ENCODE measurements around the gene PCSK2.

PCSK2 gene

DNA sequence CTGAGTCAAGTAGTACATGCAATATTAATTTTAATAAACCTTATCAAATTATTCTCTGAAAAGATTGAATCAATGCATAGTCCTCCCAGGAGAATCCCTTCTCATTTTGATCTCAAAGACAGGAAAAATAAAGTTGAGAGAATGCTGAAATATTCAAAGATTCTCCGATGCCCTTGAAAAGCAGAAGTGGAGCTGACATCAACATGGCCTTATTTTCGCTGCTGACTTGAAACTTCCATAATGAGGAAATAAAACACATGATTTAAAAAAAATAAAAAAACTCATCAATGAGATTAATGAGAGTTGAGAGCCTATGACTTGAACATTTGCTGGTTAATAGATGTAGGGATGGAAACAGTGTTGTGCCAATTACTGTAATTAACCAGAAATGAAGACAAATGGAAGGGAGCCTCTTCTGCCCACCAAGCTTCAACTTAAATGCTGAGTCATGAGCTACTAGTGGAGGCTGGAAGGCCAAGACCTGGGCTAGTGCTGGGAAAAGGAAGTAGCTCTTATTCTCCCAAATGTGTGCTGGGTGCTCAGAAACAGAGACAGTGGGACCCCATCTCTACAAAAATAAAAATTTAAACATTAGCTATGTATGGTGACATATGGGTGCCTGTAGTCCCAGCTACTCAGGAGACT is 164.4 kb downstream of the PCSK2 start:
- no peaks in the 10 kb centered on the region for H3K9me3 Mint-ChIP-seq
- no peak overlapping the region for H3K4me3 Mint-ChIP-seq
- peaks cover 5% of the 10 kb centered on the region for H3K27me3 Mint-ChIP-seq
- no peaks in the 10 kb centered on the region for H3K36me3 Mint-ChIP-seq
- H3K4me1 Mint-ChIP-seq, result no peaks in the 10 kb centered on the region
- no peak overlapping the region for H3K27ac Mint-ChIP-seq

DNA sequence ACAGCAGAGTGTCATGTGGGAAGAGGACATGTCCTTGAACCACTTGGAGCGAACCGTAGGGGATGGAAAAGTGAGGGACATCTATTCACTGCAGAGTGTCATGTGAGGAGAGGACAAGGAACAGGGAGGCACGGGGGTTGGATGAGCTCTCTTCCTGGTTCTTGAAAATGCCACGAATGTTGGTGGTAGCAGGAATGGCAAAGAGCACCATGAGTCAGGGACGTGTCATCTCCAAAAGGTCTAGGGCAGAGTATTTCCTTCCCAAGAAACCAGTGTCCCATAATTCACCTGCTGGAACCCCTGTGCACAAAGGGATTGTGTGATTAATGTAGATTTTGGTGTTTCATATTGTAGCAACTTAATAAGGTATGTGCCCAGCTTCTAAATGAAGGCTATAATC is 167.6 kb downstream of the PCSK2 start:
- no peak overlapping the region for H3K27ac Mint-ChIP-seq

DNA sequence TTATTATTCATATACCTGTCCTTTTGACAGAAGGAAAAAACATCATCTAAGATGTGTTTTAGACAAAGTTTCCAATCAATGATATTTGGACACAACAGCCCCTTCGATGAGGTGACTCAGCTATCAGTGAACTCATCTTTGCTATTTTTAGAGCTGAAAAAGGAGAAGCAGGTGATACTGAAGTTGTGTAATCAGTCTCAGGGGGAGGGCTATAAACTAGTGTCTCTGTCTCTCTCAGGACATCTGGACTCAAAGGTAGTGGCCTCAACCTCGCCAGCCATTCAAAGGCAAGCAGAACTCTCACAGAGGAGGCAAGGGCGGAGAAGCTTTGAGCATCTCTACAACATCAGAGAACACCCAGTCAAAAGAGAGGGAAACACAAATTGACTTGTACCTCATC is 168.9 kb downstream of the PCSK2 start:
- H3K9me3 Mint-ChIP-seq, result no peaks in the 10 kb centered on the region
- H3K4me3 Mint-ChIP-seq, result no peak overlapping the region
- no peak overlapping the region for H3K27ac Mint-ChIP-seq
- no peaks in the 10 kb centered on the region for H3K36me3 Mint-ChIP-seq
- H3K27me3 Mint-ChIP-seq, result peaks cover 6% of the 10 kb centered on the region
- no peaks in the 10 kb centered on the region for H3K4me1 Mint-ChIP-seq

More for the DNA sequence above, 167.6 kb downstream of the PCSK2 start:
- Mint-ChIP-seq H3K36me3 (no peaks in the 10 kb centered on the region), H3K9me3 (no peaks in the 10 kb centered on the region), H3K4me3 (no peak overlapping the region), H3K27me3 (peaks cover 7% of the 10 kb centered on the region), H3K4me1 (no peaks in the 10 kb centered on the region)

DNA sequence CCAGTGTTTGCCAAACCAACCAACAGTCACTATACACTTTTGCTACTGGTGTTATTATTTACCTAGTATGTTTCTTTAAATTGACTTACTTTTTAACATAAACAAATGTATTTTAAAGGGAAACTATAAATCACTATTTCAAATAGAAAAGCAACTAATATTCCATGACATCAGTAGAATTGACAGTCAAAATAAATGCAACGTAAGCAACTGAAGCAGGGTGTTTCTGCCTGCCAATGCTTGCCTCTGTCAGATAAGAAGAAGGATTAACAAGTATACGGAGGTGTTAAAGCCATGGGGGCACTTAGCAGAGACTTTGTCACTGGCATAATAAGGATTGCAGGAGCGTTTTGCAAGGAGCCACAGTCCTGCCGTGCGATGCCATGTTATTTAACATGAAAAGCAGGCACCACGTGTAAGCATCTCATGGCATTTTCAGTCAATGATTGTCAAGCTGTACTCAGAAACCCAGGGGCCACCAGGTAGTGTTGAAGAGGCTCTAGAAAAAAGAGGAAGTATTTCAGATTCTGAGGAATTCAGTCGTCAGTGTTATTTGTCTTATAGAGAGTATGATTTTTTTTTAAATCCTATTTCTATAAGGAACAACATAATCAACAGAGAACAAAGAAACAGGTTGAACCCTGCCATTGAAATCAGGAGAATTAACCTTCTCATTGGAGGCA is 172.6 kb downstream of the PCSK2 start:
- Mint-ChIP-seq H3K4me1 (no peaks in the 10 kb centered on the region), H3K27ac (no peak overlapping the region), H3K9me3 (no peaks in the 10 kb centered on the region), H3K36me3 (no peaks in the 10 kb centered on the region), H3K27me3 (peaks cover 7% of the 10 kb centered on the region), H3K4me3 (no peak overlapping the region)

DNA sequence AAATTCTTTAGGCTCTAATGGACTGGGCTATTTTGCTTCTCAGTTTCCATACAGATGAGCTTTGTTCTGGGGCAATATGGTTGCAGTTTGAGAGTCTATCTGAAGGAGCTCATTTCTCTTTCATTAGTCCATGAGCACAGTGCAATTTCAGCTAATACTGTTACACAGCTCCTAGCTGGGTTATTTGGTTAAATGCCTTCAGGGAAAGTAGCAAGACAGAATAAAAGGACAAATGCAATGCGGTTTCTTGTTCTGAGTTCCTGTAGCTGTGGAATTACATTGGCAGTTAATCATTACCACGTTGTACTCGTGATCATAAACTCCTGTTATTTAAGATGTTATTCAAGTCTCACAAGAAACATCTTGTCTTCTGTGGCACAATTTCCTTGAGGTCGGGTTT is 176.6 kb downstream of the PCSK2 start:
- no peaks in the 10 kb centered on the region for H3K9me3 Mint-ChIP-seq
- H3K4me1 Mint-ChIP-seq, result no peaks in the 10 kb centered on the region
- H3K36me3 Mint-ChIP-seq, result no peaks in the 10 kb centered on the region
- peaks cover 7% of the 10 kb centered on the region for H3K27me3 Mint-ChIP-seq
- no peak overlapping the region for H3K4me3 Mint-ChIP-seq
- no peak overlapping the region for H3K27ac Mint-ChIP-seq

DNA sequence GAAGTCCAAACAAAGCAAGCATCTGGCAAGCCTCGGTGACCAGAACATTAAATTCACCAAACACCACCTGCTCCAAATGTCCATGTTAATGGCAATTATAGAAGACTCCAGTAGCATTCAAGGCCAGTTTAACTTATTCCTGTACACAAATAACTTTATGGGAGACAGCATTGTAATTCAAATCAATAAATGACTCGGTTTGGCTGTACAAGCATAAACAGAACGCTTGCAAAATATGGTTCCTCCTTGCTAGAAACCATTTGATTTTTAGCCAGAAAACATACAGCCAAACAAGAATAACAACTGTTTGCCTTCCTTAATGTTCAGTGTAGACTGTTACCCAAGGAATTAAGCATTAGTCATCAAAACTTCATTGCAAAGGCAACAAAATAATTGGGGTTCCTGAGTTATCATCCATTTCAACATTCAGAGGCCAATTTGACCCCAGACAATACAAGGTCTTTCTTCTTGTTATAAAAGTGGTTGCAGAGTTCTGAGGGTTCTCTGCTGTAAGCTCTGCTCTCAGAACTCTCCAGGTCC is 179.3 kb downstream of the PCSK2 start:
- no peak overlapping the region for H3K27ac Mint-ChIP-seq
- no peaks in the 10 kb centered on the region for H3K36me3 Mint-ChIP-seq
- H3K4me1 Mint-ChIP-seq, result no peaks in the 10 kb centered on the region
- peaks cover 9% of the 10 kb centered on the region for H3K27me3 Mint-ChIP-seq
- H3K9me3 Mint-ChIP-seq, result no peaks in the 10 kb centered on the region
- H3K4me3 Mint-ChIP-seq, result no peak overlapping the region

DNA sequence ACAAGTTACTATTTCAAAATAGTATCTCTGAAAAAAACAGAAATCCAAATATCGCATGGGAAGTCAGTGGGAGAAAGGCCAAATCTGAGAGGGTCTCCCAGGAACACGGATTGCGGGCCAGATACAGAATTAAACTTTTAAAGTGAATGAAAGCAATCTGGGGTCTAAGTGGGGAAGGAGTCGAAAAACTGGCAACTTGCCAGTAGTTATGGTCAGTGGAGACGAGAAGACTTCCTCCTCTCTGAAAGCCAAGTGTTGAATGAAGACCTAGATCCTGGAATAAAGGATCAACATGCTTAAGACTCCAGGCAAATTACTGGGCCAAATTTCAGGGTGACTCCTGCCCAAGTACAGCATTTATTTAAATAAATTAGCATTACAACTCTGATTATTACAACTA is 180.7 kb downstream of the PCSK2 start:
- Mint-ChIP-seq H3K27ac (no peak overlapping the region), H3K27me3 (peaks cover 13% of the 10 kb centered on the region), H3K4me1 (no peaks in the 10 kb centered on the region), H3K9me3 (peaks cover 6% of the 10 kb centered on the region), H3K4me3 (no peak overlapping the region), H3K36me3 (no peaks in the 10 kb centered on the region)

DNA sequence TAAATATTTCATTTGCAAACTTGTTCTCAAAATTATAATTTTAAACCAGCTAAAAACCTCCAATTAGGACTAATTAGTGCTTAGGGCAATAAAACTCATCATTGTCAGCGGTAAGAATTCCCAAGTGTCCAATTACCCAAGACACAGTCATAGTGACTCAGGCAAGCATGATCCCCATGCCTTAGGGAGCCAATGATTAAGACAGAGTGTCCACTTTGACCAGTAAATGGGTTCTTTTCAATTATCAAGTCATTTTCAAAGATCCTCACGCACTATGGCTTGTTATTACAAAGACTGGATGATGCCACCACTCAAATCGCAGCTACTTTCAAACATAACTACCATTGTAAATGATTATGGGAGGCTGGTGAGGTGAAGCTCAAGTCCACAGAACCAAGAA is 190.4 kb downstream of the PCSK2 start:
- H3K27ac Mint-ChIP-seq, result no peak overlapping the region

DNA sequence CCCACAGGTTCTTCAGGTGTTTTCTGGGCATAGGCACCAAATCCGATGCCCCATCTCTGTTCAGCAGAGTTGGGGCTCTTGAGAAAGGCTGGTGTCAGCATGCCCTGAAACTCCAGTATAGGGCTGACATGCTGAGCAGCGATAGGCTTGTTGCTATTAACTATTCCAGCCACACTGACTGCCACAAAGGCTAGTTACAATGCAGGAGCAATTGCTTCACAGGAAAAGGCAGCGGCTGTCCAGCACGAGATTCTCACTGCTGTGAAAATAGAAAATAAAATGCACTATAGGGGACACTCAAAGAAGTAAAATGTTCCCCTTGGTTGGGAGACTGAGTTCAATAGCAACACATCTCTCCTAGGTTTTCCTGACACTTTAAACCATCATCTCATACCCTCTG is 191.9 kb downstream of the PCSK2 start:
- H3K9me3 Mint-ChIP-seq, result peaks cover 4% of the 10 kb centered on the region
- H3K27me3 Mint-ChIP-seq, result peaks cover 17% of the 10 kb centered on the region
- no peaks in the 10 kb centered on the region for H3K4me1 Mint-ChIP-seq
- no peak overlapping the region for H3K4me3 Mint-ChIP-seq
- H3K27ac Mint-ChIP-seq, result no peak overlapping the region
- H3K36me3 Mint-ChIP-seq, result no peaks in the 10 kb centered on the region

More for the DNA sequence above, 190.4 kb downstream of the PCSK2 start:
- peaks cover 8% of the 10 kb centered on the region for H3K9me3 Mint-ChIP-seq
- peaks cover 15% of the 10 kb centered on the region for H3K27me3 Mint-ChIP-seq
- no peaks in the 10 kb centered on the region for H3K36me3 Mint-ChIP-seq
- H3K4me1 Mint-ChIP-seq, result no peaks in the 10 kb centered on the region
- no peak overlapping the region for H3K4me3 Mint-ChIP-seq

DNA sequence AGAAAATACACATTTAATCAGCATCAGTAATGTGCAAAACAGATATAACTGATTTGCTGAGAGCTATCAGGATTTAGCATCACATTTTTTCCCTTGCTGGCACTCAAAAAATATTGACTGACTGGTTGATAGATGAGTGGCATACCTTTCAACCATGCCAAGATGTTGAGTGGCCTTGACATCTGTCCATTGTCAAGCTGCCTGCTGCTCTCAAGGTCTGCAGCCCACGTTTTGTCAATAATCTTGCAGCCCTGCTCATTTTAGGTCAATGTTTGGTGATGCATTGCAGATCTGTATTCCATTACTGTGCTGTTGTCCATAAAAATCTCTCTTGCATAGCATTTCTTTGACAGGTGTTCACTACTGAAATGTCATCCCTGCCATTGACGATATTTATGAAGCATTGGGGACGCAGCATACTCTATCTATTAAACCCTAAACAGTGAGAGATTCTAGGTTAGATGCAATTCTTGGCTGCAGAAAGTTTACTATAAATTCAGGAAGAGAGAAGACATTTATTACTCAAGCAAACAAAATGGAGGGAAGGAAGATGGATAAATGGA is 192.7 kb downstream of the PCSK2 start:
- no peaks in the 10 kb centered on the region for H3K4me1 Mint-ChIP-seq
- no peaks in the 10 kb centered on the region for H3K36me3 Mint-ChIP-seq
- H3K27ac Mint-ChIP-seq, result no peak overlapping the region
- H3K9me3 Mint-ChIP-seq, result no peaks in the 10 kb centered on the region
- H3K27me3 Mint-ChIP-seq, result peaks cover 15% of the 10 kb centered on the region
- H3K4me3 Mint-ChIP-seq, result no peak overlapping the region

DNA sequence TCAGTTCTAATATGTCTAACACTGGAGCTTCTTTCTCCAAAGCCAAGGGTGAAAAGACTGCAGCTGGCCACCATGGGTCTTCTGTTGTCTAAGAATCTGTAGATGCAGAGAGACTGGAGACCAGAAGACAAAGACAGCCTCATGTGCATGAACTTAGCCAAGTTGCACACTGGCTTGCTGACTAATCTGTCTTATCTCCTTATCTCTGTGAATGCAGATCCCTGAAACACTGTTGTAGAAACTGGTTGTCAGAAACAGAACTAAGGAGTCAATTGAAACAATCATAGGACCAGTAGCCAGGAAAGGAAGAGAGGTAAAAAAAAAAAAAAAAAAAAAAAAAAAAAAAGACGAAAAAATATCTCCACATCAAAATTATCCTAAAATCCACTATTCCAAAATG is 194.7 kb downstream of the PCSK2 start:
- H3K4me3 Mint-ChIP-seq, result no peak overlapping the region
- H3K36me3 Mint-ChIP-seq, result no peaks in the 10 kb centered on the region
- H3K27ac Mint-ChIP-seq, result no peak overlapping the region
- peaks cover 17% of the 10 kb centered on the region for H3K27me3 Mint-ChIP-seq
- H3K9me3 Mint-ChIP-seq, result no peaks in the 10 kb centered on the region
- no peaks in the 10 kb centered on the region for H3K4me1 Mint-ChIP-seq

DNA sequence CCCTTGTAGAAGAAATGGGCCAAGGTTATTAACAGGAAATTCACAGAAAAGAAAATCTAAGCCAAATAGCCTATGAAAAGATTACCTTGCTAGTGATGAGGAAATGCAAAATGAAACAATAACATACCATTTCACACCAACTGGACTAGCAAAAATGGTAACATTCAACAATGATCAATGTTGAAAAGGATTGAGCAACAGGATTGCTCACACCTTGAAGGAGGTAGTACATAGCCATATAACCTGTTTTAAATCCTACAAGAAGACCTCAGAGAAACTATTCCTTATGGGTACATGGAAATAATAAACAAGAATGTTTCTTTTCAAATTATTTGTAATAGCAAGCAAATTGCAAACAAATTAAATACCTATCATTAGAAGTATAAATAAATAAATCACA is 196.9 kb downstream of the PCSK2 start:
- no peaks in the 10 kb centered on the region for H3K36me3 Mint-ChIP-seq
- H3K9me3 Mint-ChIP-seq, result no peaks in the 10 kb centered on the region
- no peak overlapping the region for H3K4me3 Mint-ChIP-seq
- no peak overlapping the region for H3K27ac Mint-ChIP-seq
- H3K4me1 Mint-ChIP-seq, result no peaks in the 10 kb centered on the region
- peaks cover 11% of the 10 kb centered on the region for H3K27me3 Mint-ChIP-seq

DNA sequence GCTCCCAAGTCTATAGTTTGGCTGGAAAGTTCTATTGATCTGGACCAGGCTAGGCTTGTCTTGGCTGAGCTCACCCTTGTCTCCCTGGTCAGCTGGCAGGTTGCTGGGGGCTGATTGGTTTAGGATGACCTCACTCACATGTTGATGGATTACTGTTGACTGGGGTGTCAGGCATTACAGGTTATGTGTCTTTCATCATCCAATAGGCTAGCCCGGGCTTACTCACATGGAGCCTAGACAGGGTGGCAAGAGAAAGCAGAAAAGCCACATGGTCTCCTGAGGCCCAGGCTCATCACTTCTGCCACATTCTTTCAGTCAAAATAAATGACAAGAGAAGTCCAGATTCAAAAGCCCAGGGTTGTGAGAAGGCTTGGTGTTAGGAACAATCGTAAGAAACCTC is 200.8 kb downstream of the PCSK2 start:
- Mint-ChIP-seq H3K4me3 (no peak overlapping the region), H3K27me3 (peaks cover 10% of the 10 kb centered on the region), H3K27ac (no peak overlapping the region), H3K9me3 (no peaks in the 10 kb centered on the region), H3K4me1 (peaks cover 5% of the 10 kb centered on the region), H3K36me3 (no peaks in the 10 kb centered on the region)

DNA sequence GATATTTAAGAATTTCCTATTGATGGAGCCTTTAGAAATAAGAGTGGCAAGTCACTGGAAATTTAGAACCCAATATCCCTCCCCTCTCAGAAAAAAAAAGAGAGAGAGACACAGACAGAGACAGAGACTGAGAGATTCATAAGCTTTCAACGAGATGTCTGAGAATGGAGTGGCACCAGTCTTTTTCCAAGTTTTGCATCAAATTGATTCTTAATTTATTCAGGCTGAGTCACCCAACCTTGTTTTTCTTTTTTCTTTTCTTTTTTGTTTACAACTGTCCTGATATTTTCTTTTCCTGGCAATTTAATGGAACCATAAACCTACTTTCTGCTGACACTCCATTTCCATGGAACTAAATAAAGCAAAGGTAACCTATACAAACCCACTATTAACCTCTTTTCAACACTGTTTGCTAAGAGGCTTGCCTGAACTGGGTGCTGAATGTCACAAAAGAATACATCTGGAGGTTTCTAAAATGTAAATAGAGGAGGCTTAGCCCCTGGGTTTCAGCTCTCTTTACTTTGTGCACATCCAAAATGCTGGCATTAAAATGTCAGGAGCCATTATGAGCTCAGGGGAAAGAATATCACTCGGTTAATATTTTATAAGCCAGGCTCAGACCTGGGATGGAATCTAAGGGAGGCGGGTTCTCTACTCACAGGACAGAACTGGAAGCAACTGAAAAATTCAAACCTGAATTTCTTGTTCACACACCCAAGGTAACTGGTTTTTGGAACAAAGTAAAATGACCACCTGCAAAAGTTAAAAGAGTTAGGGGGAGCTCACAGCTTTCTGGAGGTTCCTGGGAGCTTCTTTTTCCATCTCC is 203.5 kb downstream of the PCSK2 start:
- Mint-ChIP-seq H3K27me3 (peaks cover 12% of the 10 kb centered on the region), H3K4me1 (peaks cover 5% of the 10 kb centered on the region), H3K4me3 (no peak overlapping the region), H3K9me3 (no peaks in the 10 kb centered on the region), H3K27ac (no peak overlapping the region), H3K36me3 (no peaks in the 10 kb centered on the region)

DNA sequence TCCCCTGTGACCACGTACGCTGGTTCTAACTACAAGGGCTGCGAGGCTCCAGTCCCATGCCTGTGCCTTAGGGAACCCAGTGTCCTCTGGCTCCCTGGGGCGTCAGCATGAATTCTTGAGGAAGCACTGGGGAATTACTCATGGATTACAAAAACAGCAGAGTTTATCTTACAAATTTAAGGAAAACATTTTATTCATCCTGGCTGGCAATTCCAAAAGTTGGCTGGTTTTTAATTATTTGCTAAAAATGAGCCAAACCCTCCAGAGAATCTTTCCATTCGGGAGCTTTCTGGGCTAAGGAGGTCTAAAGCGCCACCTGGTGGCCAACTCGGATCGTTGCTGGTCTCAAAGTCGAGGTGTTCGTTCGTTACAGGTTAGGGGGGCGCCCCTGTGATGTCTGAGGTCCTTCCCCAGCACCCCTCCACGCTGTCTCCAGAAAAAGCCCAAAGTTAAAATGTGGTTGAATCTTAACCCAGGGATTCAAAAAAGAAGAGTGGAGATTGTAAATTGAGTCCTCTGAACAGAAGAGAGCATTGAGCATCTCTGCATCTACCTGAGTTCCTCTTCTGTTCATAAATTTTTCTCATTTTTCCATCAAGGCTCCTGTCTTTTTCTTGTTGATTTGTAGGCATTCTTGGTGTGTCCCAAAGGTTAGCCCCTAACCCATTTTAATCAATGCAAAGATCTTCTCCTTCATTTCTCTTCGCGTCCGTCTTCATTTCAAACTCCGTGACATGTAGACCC is 205.0 kb downstream of the PCSK2 start:
- H3K4me3 Mint-ChIP-seq, result no peak overlapping the region
- no peak overlapping the region for H3K27ac Mint-ChIP-seq
- H3K9me3 Mint-ChIP-seq, result no peaks in the 10 kb centered on the region
- H3K36me3 Mint-ChIP-seq, result no peaks in the 10 kb centered on the region
- H3K27me3 Mint-ChIP-seq, result peaks cover 10% of the 10 kb centered on the region
- peaks cover 5% of the 10 kb centered on the region for H3K4me1 Mint-ChIP-seq

All from activated naive CD4-positive, alpha-beta T cell treated with anti-CD3 and anti-CD28 coated beads, Interleukin-2, amount 50 U/mL, for 24 hours (primary cell).